OCI-LY3 (cell line): ENCODE data around the gene CHIT1.

ENCODE experiments used
- EZH2phosphoT487 ChIP-seq: fragments of 200-600 bp; shearing (Covaris generic); IDR thresholded peaks from 2 replicates; pipeline ENCODE4 v1.6.1; 2018; ENCODE audit warnings: antibody characterized with exemption, mixed run types, low read depth
- TF ChIP-seq, protein P1 (sequence below): fragments of 200-600, 300-600 bp; sonication (generic); IDR thresholded peaks from 2 replicates; pipeline ENCODE4 v1.5.1; 2014; ENCODE audit warnings: antibody characterized with exemption, low read length, low read depth

GRCh38 chr1:203185585-203185984 is 43.9 kb downstream of the CHIT1 start:
- TF ChIP-seq, protein P1, sequence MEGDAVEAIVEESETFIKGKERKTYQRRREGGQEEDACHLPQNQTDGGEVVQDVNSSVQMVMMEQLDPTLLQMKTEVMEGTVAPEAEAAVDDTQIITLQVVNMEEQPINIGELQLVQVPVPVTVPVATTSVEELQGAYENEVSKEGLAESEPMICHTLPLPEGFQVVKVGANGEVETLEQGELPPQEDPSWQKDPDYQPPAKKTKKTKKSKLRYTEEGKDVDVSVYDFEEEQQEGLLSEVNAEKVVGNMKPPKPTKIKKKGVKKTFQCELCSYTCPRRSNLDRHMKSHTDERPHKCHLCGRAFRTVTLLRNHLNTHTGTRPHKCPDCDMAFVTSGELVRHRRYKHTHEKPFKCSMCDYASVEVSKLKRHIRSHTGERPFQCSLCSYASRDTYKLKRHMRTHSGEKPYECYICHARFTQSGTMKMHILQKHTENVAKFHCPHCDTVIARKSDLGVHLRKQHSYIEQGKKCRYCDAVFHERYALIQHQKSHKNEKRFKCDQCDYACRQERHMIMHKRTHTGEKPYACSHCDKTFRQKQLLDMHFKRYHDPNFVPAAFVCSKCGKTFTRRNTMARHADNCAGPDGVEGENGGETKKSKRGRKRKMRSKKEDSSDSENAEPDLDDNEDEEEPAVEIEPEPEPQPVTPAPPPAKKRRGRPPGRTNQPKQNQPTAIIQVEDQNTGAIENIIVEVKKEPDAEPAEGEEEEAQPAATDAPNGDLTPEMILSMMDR: no peak
- TF ChIP-seq EZH2phosphoT487: no peak
